ENCODE data around the gene TGFB3.

DNA sequence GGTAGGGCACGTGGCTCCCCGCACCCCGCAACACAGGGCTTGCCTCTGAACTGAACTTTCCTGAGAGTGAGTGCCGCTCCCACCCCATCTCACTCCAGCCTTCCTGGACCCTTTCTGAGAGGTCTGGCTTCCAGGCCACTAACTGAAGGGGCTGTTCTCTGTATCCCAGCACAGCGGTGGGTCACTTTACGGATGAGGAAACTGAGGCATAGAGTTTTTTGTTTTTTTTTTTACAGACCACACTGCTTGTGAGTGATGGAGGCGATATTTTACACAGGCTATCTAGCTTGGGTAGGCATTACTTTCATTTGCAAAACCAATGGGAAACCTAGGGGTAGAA lies 1.2 kb upstream of the TGFB3 start:
- TF ChIP-seq, protein P1, sequence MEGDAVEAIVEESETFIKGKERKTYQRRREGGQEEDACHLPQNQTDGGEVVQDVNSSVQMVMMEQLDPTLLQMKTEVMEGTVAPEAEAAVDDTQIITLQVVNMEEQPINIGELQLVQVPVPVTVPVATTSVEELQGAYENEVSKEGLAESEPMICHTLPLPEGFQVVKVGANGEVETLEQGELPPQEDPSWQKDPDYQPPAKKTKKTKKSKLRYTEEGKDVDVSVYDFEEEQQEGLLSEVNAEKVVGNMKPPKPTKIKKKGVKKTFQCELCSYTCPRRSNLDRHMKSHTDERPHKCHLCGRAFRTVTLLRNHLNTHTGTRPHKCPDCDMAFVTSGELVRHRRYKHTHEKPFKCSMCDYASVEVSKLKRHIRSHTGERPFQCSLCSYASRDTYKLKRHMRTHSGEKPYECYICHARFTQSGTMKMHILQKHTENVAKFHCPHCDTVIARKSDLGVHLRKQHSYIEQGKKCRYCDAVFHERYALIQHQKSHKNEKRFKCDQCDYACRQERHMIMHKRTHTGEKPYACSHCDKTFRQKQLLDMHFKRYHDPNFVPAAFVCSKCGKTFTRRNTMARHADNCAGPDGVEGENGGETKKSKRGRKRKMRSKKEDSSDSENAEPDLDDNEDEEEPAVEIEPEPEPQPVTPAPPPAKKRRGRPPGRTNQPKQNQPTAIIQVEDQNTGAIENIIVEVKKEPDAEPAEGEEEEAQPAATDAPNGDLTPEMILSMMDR (IDR thresholded peaks at IDR 0.05 in 2 of 3, conservative IDR thresholded peaks at IDR 0.05 in 1 of 3; ENCODE audit: borderline replicate concordance in 1 of 3, insufficient read depth in 1 of 3, low read depth in 2 of 3, low read length in 2 of 3) = no peak
- TF ChIP-seq EGR1 (IDR thresholded peaks at IDR 0.05; ENCODE audit: low read depth) (no peak), CEBPB (IDR thresholded peaks at IDR 0.05; ENCODE audit: low read depth) (no peak), POLR2A (IDR thresholded peaks at IDR 0.05; ENCODE audit: borderline replicate concordance, extremely low read depth, insufficient read depth, insufficient read length) (no peak), POLR2AphosphoS5 (IDR thresholded peaks at IDR 0.05; ENCODE audit: low read depth, low read length) (no peak), JUND (IDR thresholded peaks at IDR 0.05) (no peak), EZH2 (IDR thresholded peaks at IDR 0.05) (no peak), SRF (IDR thresholded peaks at IDR 0.05; ENCODE audit: low read depth) (no peak), EZH2phosphoT487 (IDR thresholded peaks at IDR 0.05; ENCODE audit: borderline replicate concordance) (no peak)
- TF ChIP-seq, protein P2, sequence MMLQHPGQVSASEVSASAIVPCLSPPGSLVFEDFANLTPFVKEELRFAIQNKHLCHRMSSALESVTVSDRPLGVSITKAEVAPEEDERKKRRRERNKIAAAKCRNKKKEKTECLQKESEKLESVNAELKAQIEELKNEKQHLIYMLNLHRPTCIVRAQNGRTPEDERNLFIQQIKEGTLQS (IDR thresholded peaks at IDR 0.05) = no peak
